ENCODE results near the gene PHETA2. TPM values are rescaled to one million over a fixed set of nuclear protein-coding genes. Genes with fewer than 3 reads are reported as not detected.

Gene PHETA2
- total RNA-seq, 1 experiment from 2014 or later = 0.04 TPM

DNA sequence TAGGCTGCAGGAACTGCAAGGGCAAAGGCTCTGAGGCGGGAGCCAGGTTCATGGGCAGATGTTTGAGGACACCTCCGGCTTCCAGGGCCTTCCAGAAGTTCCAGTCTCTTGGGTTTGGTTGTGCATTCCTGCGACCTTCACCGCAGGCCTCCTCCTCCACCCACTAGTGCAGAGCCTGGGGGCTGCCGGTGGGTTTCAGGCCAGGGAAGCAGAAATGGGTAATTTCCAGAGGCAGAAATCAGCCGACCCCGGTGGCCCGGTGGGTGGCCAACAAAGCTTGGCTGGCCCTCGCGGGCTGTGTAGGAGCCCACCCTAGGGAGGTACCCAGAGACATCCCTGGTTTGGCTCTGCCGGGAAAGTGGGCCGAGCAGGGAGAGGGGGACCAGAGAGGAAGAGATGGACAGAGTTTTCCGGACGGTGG, 417 bp upstream of the PHETA2 start:
- Histone ChIP-seq H3K4me1 (ENCODE audit: insufficient read depth, low read length) (peaks cover 14% of the 10 kb centered on the region), H4K20me1 (ENCODE audit: low read length) (no peaks in the 10 kb centered on the region), H2AFZ (ENCODE audit: low read length) (no peak overlapping the region), H3K4me2 (ENCODE audit: low read length) (no peak overlapping the region), H3K9me3 (ENCODE audit: low read length) (no peaks in the 10 kb centered on the region), H3K9ac (ENCODE audit: low read length) (no peak overlapping the region), H3K36me3 (ENCODE audit: low read depth, low read length) (no peaks in the 10 kb centered on the region), H3F3A (ENCODE audit: low read length, unreplicated experiment) (no peaks in the 10 kb centered on the region), H3K27me3 (ENCODE audit: low read length) (no peaks in the 10 kb centered on the region), H3K9me2 (replicated peaks; ENCODE audit: low read length) (no peaks in the 10 kb centered on the region), H3K4me3 (ENCODE audit: low read length) (no peak overlapping the region), H3K79me2 (ENCODE audit: low read length) (peaks cover 7% of the 10 kb centered on the region; the same call in 1 of the 2 replicates), H3K27ac (ENCODE audit: low read length) (no peak overlapping the region)
- intact Hi-C loops (cut with micrococcal nuclease) = no loop called here
- POLR2A ChIA-PET (ENCODE audit: unreplicated experiment) = no interaction called here
- no peak for TF ChIP-seq EZH2phosphoT487 (IDR thresholded peaks at IDR 0.05; ENCODE audit: borderline replicate concordance, low read length)
- TF ChIP-seq, protein P1, sequence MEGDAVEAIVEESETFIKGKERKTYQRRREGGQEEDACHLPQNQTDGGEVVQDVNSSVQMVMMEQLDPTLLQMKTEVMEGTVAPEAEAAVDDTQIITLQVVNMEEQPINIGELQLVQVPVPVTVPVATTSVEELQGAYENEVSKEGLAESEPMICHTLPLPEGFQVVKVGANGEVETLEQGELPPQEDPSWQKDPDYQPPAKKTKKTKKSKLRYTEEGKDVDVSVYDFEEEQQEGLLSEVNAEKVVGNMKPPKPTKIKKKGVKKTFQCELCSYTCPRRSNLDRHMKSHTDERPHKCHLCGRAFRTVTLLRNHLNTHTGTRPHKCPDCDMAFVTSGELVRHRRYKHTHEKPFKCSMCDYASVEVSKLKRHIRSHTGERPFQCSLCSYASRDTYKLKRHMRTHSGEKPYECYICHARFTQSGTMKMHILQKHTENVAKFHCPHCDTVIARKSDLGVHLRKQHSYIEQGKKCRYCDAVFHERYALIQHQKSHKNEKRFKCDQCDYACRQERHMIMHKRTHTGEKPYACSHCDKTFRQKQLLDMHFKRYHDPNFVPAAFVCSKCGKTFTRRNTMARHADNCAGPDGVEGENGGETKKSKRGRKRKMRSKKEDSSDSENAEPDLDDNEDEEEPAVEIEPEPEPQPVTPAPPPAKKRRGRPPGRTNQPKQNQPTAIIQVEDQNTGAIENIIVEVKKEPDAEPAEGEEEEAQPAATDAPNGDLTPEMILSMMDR (conservative IDR thresholded peaks at IDR 0.05; ENCODE audit: low read depth, low read length) = no peak
- no peak for TF ChIP-seq EZH2 (IDR thresholded peaks at IDR 0.05; ENCODE audit: low read length, unreplicated experiment)
- no peak for DNase-seq
- CTCF ChIA-PET = no interaction called here
- no peak for ATAC-seq
- no TSS peak for BruUV-seq (replicated peaks)

DNA sequence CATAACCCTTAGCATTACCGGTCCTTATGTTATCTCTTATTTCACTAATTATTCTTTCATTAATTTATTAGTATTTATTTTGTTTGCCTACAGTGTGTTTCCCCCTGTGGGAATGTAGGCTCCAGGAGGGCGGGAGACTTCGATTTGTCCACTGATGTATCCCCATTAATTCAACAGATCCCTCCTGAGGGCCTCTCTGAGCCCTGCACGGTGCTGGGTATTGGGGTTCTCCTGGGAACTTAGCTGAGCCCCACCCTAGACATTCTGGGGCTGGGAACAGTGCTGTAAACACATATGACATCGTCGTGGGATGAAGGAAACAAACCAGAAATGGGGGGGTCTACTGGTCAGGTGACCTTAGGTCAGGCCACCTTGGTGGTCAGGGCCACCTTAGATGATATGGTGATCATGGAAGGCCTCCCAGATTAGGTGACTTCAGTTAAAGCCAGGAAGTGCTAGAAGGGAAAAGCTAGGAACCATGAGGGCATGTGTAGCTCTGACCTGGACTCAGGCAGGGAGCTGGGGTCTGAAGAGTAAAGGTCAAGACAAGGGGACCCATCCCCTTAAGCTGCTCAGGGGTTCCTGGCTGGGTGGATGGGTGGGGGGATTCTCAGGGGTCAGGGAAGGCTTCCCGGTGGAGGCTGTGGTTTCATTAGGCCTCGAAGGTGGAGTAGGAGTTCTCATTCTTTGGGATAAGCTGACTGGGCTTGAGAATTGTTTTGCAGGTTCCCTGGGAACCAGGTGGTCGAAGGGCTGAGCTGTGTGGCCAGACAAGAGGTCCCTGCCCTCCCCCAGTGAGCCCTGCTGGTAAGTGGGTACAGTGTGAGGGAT, 1.0 kb downstream of the PHETA2 start:
- H3K27me3 ChIP-seq (ENCODE audit: low read length) = no peaks in the 10 kb centered on the region
- no peaks in the 10 kb centered on the region for H3F3A ChIP-seq (ENCODE audit: low read length, unreplicated experiment)
- no peaks in the 10 kb centered on the region for H3K9me2 ChIP-seq (replicated peaks; ENCODE audit: low read length)
- no peaks in the 10 kb centered on the region for H3K36me3 ChIP-seq (ENCODE audit: low read depth, low read length)
- H3K4me2 ChIP-seq (ENCODE audit: low read length) = no peak overlapping the region
- no peaks in the 10 kb centered on the region for H3K9me3 ChIP-seq (ENCODE audit: low read length)
- ATAC-seq (no peak), DNase-seq (no peak)
- no peak overlapping the region for H2AFZ ChIP-seq (ENCODE audit: low read length)
- BruUV-seq (replicated peaks) = no TSS peak
- H3K79me2 ChIP-seq (ENCODE audit: low read length) = peaks cover 2% of the 10 kb centered on the region
- peaks cover 12% of the 10 kb centered on the region for H3K4me1 ChIP-seq (ENCODE audit: insufficient read depth, low read length)
- no peak overlapping the region for H3K4me3 ChIP-seq (ENCODE audit: low read length)
- TF ChIP-seq EZH2 (IDR thresholded peaks at IDR 0.05; ENCODE audit: low read length, unreplicated experiment) = no peak
- TF ChIP-seq, protein P1 (conservative IDR thresholded peaks at IDR 0.05; ENCODE audit: low read depth, low read length) = no peak
- TF ChIP-seq EZH2phosphoT487 (IDR thresholded peaks at IDR 0.05; ENCODE audit: borderline replicate concordance, low read length) = no peak
- no peak overlapping the region for H3K9ac ChIP-seq (ENCODE audit: low read length)
- no peak overlapping the region for H3K27ac ChIP-seq (ENCODE audit: low read length)
- POLR2A ChIA-PET (ENCODE audit: unreplicated experiment) = no interaction called here
- H4K20me1 ChIP-seq (ENCODE audit: low read length) = no peaks in the 10 kb centered on the region
- CTCF ChIA-PET = no interaction called here
- intact Hi-C loops (cut with micrococcal nuclease) = no loop called here

DNA sequence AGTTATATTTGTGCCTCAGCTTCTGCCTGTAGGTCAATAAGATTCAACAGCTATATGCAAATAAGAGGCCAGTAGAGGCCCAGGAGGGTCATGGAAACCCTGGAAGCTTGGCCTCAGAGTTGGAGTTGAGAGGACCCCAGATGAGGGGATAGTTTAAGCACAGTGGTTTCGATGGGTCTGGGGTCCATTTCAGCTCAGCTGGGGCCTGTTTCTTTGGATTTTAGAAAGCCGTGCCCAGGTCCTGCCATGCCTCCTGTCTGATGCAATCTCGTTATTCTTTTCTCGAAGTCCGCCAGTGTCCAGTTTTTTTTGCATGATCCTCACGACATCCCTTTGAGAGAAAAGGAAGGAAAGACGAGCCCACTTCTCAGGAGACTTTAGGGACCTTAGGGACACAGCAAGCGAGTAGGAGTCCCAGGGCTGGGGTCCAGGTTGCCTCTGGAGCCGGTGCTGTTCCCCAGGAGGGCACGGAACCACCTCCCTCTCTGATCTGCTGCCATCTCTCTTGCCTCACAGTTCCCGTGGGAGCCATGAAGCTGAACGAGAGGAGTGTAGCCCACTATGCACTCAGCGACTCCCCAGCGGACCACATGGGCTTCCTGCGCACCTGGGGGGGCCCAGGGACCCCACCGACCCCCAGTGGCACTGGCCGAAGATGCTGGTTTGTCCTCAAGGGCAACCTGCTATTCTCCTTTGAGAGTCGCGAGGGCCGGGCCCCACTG, 2.9 kb downstream of the PHETA2 start:
- H3K27me3 ChIP-seq (ENCODE audit: low read length) = no peaks in the 10 kb centered on the region
- H4K20me1 ChIP-seq (ENCODE audit: low read length) = no peaks in the 10 kb centered on the region
- no peaks in the 10 kb centered on the region for H3F3A ChIP-seq (ENCODE audit: low read length, unreplicated experiment)
- BruUV-seq (replicated peaks) = no TSS peak
- H3K9me3 ChIP-seq (ENCODE audit: low read length) = no peaks in the 10 kb centered on the region
- no peak overlapping the region for H2AFZ ChIP-seq (ENCODE audit: low read length)
- H3K4me3 ChIP-seq (ENCODE audit: low read length) = no peak overlapping the region
- H3K27ac ChIP-seq (ENCODE audit: low read length) = no peak overlapping the region
- H3K9me2 ChIP-seq (replicated peaks; ENCODE audit: low read length) = no peaks in the 10 kb centered on the region
- ChIA-PET POLR2A (ENCODE audit: unreplicated experiment) (no interaction called here), CTCF (no interaction called here)
- ATAC-seq (no peak), DNase-seq (no peak)
- H3K4me1 ChIP-seq (ENCODE audit: insufficient read depth, low read length) = peaks cover 10% of the 10 kb centered on the region
- intact Hi-C loops (cut with micrococcal nuclease) = no loop called here
- H3K9ac ChIP-seq (ENCODE audit: low read length) = no peak overlapping the region
- no peaks in the 10 kb centered on the region for H3K36me3 ChIP-seq (ENCODE audit: low read depth, low read length)
- no peak overlapping the region for H3K4me2 ChIP-seq (ENCODE audit: low read length)
- TF ChIP-seq EZH2phosphoT487 (IDR thresholded peaks at IDR 0.05; ENCODE audit: borderline replicate concordance, low read length) (no peak), EZH2 (IDR thresholded peaks at IDR 0.05; ENCODE audit: low read length, unreplicated experiment) (no peak)
- TF ChIP-seq, protein P1 (conservative IDR thresholded peaks at IDR 0.05; ENCODE audit: low read depth, low read length) = no peak
- H3K79me2 ChIP-seq (ENCODE audit: low read length) = peaks cover 17% of the 10 kb centered on the region

Measured in PC-3 (cell line).